ENCODE data around the gene SLC30A4. TPM values are rescaled to one million over a fixed set of nuclear protein-coding genes. Genes with fewer than 3 reads are reported as not detected.

The SLC30A4 gene
- total and polyA plus RNA-seq, 12 donors = 1.4 to 4.5 (median 3.0) TPM

GRCh38 chr15:45456212-45457106, 66.1 kb downstream of the SLC30A4 start:
- no peaks in the 10 kb centered on the region for H3K36me3 ChIP-seq
- 67 to 72% methylated on average over 22 of the region's 22 CpGs for WGBS, 2 donors
- H3K4me3 ChIP-seq = no peak overlapping the region
- TF ChIP-seq CTCF (IDR thresholded peaks at IDR 0.05) = no peak
- H3K27me3 ChIP-seq = no peaks in the 10 kb centered on the region
- intact Hi-C loops (cut with DNase I) = loop anchor here in 9 of 10 donors (1.0 to 10.0 kb wide), 9 partner anchors 26 to 294 kb away; no protein-coding TSS in a partner anchor
- ATAC-seq (peak; percentile 24 to 74 (median 36)), DNase-seq (peak in 1 of 2 donors; percentile 30)
- H3K4me1 ChIP-seq = peaks cover 0 to 52% (median 0%) of the 10 kb centered on the region in 9 donors
- peak overlapping the region in 1 of 10 donors; percentile 72 for H3K27ac ChIP-seq
- H3K9me3 ChIP-seq = no peaks in the 10 kb centered on the region

DNA sequence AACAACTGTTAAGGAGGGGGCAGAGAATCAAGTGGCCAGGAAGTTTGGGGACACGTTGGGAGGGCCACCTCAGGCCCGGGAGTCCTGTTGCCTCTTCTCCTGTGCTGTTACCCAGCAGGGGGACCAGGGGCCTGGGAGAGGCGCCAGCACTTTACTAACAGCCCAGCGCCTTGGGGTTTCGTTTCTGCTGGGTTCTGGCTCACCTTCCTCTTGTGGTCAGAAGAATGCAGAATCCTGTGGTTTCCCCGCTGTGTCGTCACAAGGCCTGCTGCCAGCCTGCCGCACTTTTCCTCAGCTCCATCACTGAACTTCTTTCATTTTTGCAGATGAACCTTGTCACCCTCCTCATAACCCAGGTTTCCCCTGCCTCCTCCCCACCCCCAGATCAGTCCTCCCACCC, 67.7 kb downstream of the SLC30A4 start:
- Histone ChIP-seq H3K4me1 (peaks cover 0 to 52% (median 0%) of the 10 kb centered on the region in 9 donors), H3K4me3 (no peak overlapping the region), H3K9me3 (no peaks in the 10 kb centered on the region), H3K36me3 (no peaks in the 10 kb centered on the region), H3K27ac (peak overlapping the region in 1 of 10 donors; percentile 77), H3K27me3 (no peaks in the 10 kb centered on the region)
- intact Hi-C loops (cut with DNase I) = loop anchor here in 7 of 10 donors (5.0 to 10.0 kb wide), 6 partner anchors 148 to 293 kb away; no protein-coding TSS in a partner anchor
- peak; percentile 26 to 53 for DNase-seq
- no peak for TF ChIP-seq CTCF (IDR thresholded peaks at IDR 0.05)
- ATAC-seq = peak in 4 of 8 donors; percentile 15 to 54 (median 24)
- 52 to 54% methylated on average over 8 of the region's 8 CpGs for WGBS, 2 donors

DNA sequence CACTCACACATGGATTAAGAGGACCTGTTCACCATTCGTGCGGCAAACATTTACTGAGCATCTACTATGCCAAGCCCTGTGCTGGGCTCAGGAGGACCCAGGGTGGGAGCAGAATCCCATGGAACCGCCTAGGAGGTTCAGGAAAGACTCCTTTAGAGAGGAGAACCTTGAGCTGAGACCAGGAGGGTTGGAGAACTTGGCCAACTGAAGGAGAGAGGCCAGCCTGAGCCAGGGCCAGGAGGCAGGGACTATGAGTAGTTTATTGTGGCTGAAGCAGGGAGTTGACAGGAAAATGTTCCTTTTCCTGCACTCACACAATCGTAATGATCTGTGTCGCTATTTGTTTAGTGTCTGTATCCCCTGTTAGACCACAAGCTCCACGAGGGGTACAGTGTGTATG, 71.3 kb downstream of the SLC30A4 start:
- intact Hi-C loops (cut with DNase I) = loop anchor here in 1 of 10 donors (10.0 kb wide), 1 partner anchor 286 kb away; no protein-coding TSS in a partner anchor
- 84 to 86% methylated on average over 6 of the region's 6 CpGs for WGBS, 2 donors
- Histone ChIP-seq H3K4me1 (peaks cover 0 to 32% (median 0%) of the 10 kb centered on the region in 9 donors), H3K9me3 (no peaks in the 10 kb centered on the region), H3K4me3 (no peak overlapping the region), H3K27me3 (peaks cover 0 to 6% (median 0%) of the 10 kb centered on the region in 7 donors), H3K27ac (no peak overlapping the region), H3K36me3 (no peaks in the 10 kb centered on the region)
- ATAC-seq (no peak), DNase-seq (no peak)
- no peak for TF ChIP-seq CTCF (IDR thresholded peaks at IDR 0.05)

DNA sequence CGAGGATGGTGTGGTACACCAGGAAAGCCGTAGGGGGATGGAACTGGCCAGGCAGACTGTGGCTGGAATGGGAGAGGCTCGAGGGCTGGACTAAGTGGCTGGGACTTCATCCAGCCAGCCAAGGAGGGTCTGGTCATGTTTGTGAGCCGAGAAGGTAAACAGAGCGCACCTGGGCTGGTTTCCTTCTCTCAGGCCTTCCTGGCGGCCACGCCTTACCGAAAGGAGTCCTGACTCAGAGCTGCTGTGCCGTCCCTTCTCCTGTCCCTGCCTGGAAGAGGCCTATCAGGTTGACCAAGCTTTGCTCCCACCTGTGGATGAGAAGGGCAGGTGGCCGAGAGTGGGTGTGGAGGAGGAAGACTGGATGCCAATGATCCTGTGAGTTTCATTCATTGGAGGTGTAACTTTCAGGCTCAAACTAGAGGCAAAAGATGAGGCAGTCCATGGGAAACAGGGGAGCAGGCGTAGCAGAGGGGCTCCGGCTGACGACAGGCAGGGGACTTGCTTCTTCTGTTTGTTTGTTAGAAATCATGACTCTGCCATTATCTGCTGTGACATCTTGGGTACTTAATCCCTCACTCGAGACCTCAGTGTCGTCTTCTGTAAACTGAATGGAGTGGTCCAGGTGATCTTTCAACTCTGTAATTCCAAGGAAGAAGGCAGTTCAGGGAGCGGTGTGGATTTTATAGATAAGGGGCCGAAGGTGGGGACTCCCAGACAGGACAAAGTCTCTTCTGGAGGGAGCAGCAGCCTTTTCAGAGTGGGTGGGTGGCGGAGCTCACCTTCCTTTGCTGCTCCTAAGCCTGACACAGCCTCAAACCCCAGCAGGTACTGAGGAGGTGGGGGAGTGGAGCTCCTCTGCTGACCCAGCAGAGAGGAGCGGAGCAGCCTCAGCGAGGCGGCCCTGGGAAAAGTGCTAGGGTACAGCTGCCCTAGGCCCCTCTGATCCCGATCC, 72.4 kb downstream of the SLC30A4 start:
- no peak overlapping the region for H3K27ac ChIP-seq
- H3K4me3 ChIP-seq = no peak overlapping the region
- DNase-seq (no peak), ATAC-seq (no peak)
- peaks cover 0 to 32% (median 0%) of the 10 kb centered on the region in 9 donors for H3K4me1 ChIP-seq
- intact Hi-C loops (cut with DNase I) = loop anchor here in 1 of 10 donors (10.0 kb wide), 1 partner anchor 285 kb away; no protein-coding TSS in a partner anchor
- H3K36me3 ChIP-seq = no peaks in the 10 kb centered on the region
- no peaks in the 10 kb centered on the region for H3K9me3 ChIP-seq
- H3K27me3 ChIP-seq = peaks cover 0 to 6% (median 0%) of the 10 kb centered on the region in 7 donors
- 88 to 89% methylated on average over 22 of the region's 22 CpGs for WGBS, 2 donors
- TF ChIP-seq CTCF (IDR thresholded peaks at IDR 0.05) = no peak

Measured in heart right ventricle (tissue), 16 donors.